ENCODE data around the gene RSPH6A. TPM values are rescaled to one million over a fixed set of nuclear protein-coding genes. Genes with fewer than 3 reads are reported as not detected.

RSPH6A gene
- total and polyA plus RNA-seq, 2 of the 13 experiments (the other 11 are each of a cell fraction or from before 2014, with no cell fraction given): 0.07 TPM; not detected in 1

GRCh38 chr19:45779231-45780145 is 35.6 kb downstream of the RSPH6A start:
- in situ Hi-C loops (cut with HindIII; ENCODE audit: extremely low pct_ligation_motif_present, low pct_unique_long_range_greater_than_20kb) (no loop called here), intact Hi-C loops (cut with micrococcal nuclease; ENCODE audit: unreplicated experiment) (no loop called here)
- Histone ChIP-seq H3K9me3 (ENCODE audit: low read length) (no peaks in the 10 kb centered on the region), H3K9ac (ENCODE audit: insufficient read depth, low read depth, low read length) (peak overlapping the region; percentile 39; the same call in 1 of the 2 replicates), H3K4me1 (ENCODE audit: insufficient read depth, low read length) (peaks cover 46% of the 10 kb centered on the region), H3K27ac (ENCODE audit: extremely low read length, insufficient read depth, low read length) (no peak overlapping the region), H3K4me3 (replicated peaks in 1 of 3; ENCODE audit: insufficient read depth in 1 of 3, low read depth in 2 of 3, low read length in 3 of 3) (peak overlapping the region in 2 of 3 experiments; percentile 48 to 63; a peak in 3 of 6 replicates), H2AFZ (ENCODE audit: low read length) (no peak overlapping the region), H3K27me3 (ENCODE audit: control insufficient read depth in 1 of 2, insufficient read depth in 2 of 2, low read length in 2 of 2) (no peaks in the 10 kb centered on the region), H4K20me1 (ENCODE audit: insufficient read depth, low read length) (peaks cover 4% of the 10 kb centered on the region; the same call in 1 of the 2 replicates), H3K79me2 (ENCODE audit: insufficient read depth, low read length) (no peaks in the 10 kb centered on the region), H3K4me2 (ENCODE audit: low read depth, low read length) (peak overlapping the region; percentile 75), H3K36me3 (replicated peaks in 1 of 2; ENCODE audit: control insufficient read depth in 1 of 2, insufficient read depth in 2 of 2, low read length in 2 of 2) (peaks cover 2 to 4% of the 10 kb centered on the region in 2 experiments; a peak in 2 of 5 replicates)
- ChIA-PET CTCF (ENCODE audit: low intra/inter-chr PET ratio, low total read pairs) (interaction anchor here (0.6 kb wide), 1 partner anchor 10 kb away, joined by 3 read pairs; the partner anchor contains the start of gene SIX5), POLR2A (interaction anchor here (4.7 kb wide), 1 partner anchor 9 kb away, joined by 53 read pairs; the partner anchor contains the start of gene SIX5)
- peak; percentile 63 for DNase-seq (ENCODE audit: low spot score)
- WGBS (ENCODE audit: low lambda C conversion rate): 58% methylated on average over 42 of the region's 48 CpGs
- no peak for FAIRE-seq
- BruUV-seq (replicated peaks): no TSS peak
- peak; percentile 49 for ATAC-seq
- TF ChIP-seq MED13 (CRISPR knock-in tag; IDR thresholded peaks at IDR 0.05) (no peak), RFXAP (CRISPR knock-in tag; IDR thresholded peaks at IDR 0.05; ENCODE audit: borderline replicate concordance) (no peak), TBX3 (IDR thresholded peaks at IDR 0.05; ENCODE audit: borderline replicate concordance) (no peak), ZNF256 (CRISPR knock-in tag; conservative IDR thresholded peaks at IDR 0.05) (no peak), RARG (CRISPR knock-in tag; IDR thresholded peaks at IDR 0.05; ENCODE audit: low read depth) (no peak), ONECUT2 (CRISPR knock-in tag; IDR thresholded peaks at IDR 0.05) (no peak), ERF (CRISPR knock-in tag; IDR thresholded peaks at IDR 0.05) (no peak), FOXA3 (CRISPR knock-in tag; IDR thresholded peaks at IDR 0.05) (no peak), ZBTB7A (CRISPR knock-in tag; IDR thresholded peaks at IDR 0.05) (peak; percentile 52; the same call in 1 of the 2 replicates), STAG1 (CRISPR knock-in tag; IDR thresholded peaks at IDR 0.05) (peak; percentile 25; the same call in 1 of the 2 replicates), GABPB1 (CRISPR knock-in tag; IDR thresholded peaks at IDR 0.05) (peak; percentile 33; the same call in 1 of the 2 replicates), HNRNPLL (IDR thresholded peaks at IDR 0.05; ENCODE audit: low read depth, low read length, poor library complexity, severe bottlenecking) (peak; percentile 86), AHR (CRISPR knock-in tag; IDR thresholded peaks at IDR 0.05) (no peak), ZNF792 (CRISPR knock-in tag; IDR thresholded peaks at IDR 0.05) (no peak), ZNF784 (CRISPR knock-in tag; IDR thresholded peaks at IDR 0.05; ENCODE audit: borderline replicate concordance) (no peak), ZZZ3 (CRISPR knock-in tag; IDR thresholded peaks at IDR 0.05; ENCODE audit: borderline replicate concordance) (no peak), LCORL (IDR thresholded peaks at IDR 0.05) (no peak), LCORL (CRISPR knock-in tag; IDR thresholded peaks at IDR 0.05) (no peak), ZFX (CRISPR knock-in tag; IDR thresholded peaks at IDR 0.05; ENCODE audit: low read depth) (no peak)
- TF ChIP-seq, protein P1, sequence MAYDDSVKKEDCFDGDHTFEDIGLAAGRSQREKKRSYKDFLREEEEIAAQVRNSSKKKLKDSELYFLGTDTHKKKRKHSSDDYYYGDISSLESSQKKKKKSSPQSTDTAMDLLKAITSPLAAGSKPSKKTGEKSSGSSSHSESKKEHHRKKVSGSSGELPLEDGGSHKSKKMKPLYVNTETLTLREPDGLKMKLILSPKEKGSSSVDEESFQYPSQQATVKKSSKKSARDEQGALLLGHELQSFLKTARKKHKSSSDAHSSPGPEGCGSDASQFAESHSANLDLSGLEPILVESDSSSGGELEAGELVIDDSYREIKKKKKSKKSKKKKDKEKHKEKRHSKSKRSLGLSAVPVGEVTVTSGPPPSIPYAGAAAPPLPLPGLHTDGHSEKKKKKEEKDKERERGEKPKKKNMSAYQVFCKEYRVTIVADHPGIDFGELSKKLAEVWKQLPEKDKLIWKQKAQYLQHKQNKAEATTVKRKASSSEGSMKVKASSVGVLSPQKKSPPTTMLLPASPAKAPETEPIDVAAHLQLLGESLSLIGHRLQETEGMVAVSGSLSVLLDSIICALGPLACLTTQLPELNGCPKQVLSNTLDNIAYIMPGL (CRISPR knock-in tag; IDR thresholded peaks at IDR 0.05; ENCODE audit: borderline replicate concordance in 1 of 2, low read depth in 1 of 2): peak; percentile 6 to 41; a peak in 2 of 4 replicates
- TF ChIP-seq, protein P2, sequence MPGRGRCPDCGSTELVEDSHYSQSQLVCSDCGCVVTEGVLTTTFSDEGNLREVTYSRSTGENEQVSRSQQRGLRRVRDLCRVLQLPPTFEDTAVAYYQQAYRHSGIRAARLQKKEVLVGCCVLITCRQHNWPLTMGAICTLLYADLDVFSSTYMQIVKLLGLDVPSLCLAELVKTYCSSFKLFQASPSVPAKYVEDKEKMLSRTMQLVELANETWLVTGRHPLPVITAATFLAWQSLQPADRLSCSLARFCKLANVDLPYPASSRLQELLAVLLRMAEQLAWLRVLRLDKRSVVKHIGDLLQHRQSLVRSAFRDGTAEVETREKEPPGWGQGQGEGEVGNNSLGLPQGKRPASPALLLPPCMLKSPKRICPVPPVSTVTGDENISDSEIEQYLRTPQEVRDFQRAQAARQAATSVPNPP (CRISPR knock-in tag; IDR thresholded peaks at IDR 0.05): no peak

Measured in HepG2 (cell line).